CD4-positive, alpha-beta T cell (primary cell): ENCODE results near the gene LIPI. TPM values are rescaled to one million over a fixed set of nuclear protein-coding genes. Genes with fewer than 3 reads are reported as not detected.
"Not testable (repeated sequence)": the region's sequence is repeated elsewhere in the genome, so short reads cannot be mapped to it uniquely, and the experiment has no call there.

Experiments used
- ATAC-seq: fragments of 200-7000 bp; cut with Tn5 transposase; one replicate; pipeline ENCODE4 v1.10.0; 2022; ENCODE audit warnings: mild to moderate bottlenecking; ENCODE audit not compliant: poor library complexity
- CTCF ChIA-PET: fragments of 350-600 bp; sonication (Branson Sonifier 250); formaldehyde crosslinking; loops from one replicate; lab custom pipeline; 2021; ENCODE audit warnings: antibody characterized with exemption, inconsistent platforms; lab: Charles Lee
- POLR2A ChIA-PET: fragments of 350-600 bp; sonication (Branson Sonifier 250); formaldehyde crosslinking; loops from one replicate; lab custom pipeline; 2021; ENCODE audit warnings: antibody characterized with exemption, inconsistent platforms; lab: Charles Lee
- DNase-seq, 14 experiments: peaks; one replicate each; pipeline ENCODE4 v3.0.0-alpha.2; 2013 to 2020; ENCODE audit warnings: mixed read lengths in 2 of 14
- H3K27ac ChIP-seq, 2 donors: one replicate each; pipeline versions ENCODE4 v1.5.1 to v1.7.0; 2013; ENCODE audit warnings: low read length in 2 of 2, low read depth in 1 of 2, mild to moderate bottlenecking in 1 of 2
- H3K27me3 ChIP-seq, 2 experiments: 1 replicate in 1 of 2; 2 replicates in 1 of 2; pipeline versions ENCODE4 v1.6.1 to v1.7.0; 2013; ENCODE audit warnings: low read length in 2 of 2, control low read depth in 1 of 2, mild to moderate bottlenecking in 1 of 2, moderate library complexity in 1 of 2; ENCODE audit not compliant: insufficient read depth in 2 of 2, control insufficient read depth in 1 of 2
- H3K36me3 ChIP-seq: one replicate; pipeline ENCODE4 v1.6.1; 2013; ENCODE audit warnings: low read length, control low read depth; ENCODE audit not compliant: insufficient read depth
- H3K4me1 ChIP-seq: one replicate; pipeline ENCODE4 v1.6.1; 2013; ENCODE audit warnings: low read length, control low read depth; ENCODE audit not compliant: insufficient read depth
- H3K4me3 ChIP-seq: one replicate; pipeline ENCODE4 v1.5.1; 2013; ENCODE audit warnings: mild to moderate bottlenecking, low read length, moderate library complexity
- H3K9me3 ChIP-seq, 2 experiments: 1 replicate in 1 of 2; 2 replicates in 1 of 2; pipeline versions ENCODE4 v1.6.1 to v1.7.0; 2013; ENCODE audit warnings: low read length in 2 of 2, mild to moderate bottlenecking in 2 of 2, control low read depth in 1 of 2, moderate library complexity in 1 of 2; ENCODE audit not compliant: control insufficient read depth in 1 of 2, insufficient read depth in 1 of 2
- H3K27ac Mint-ChIP-seq: one replicate; pipeline ENCODE4 v1.8.0; 2020; ENCODE audit warnings: mixed read lengths
- H3K27me3 Mint-ChIP-seq: one replicate; pipeline ENCODE4 v1.8.0; 2021; ENCODE audit warnings: mixed read lengths
- H3K36me3 Mint-ChIP-seq: one replicate; pipeline ENCODE4 v1.8.0; 2021; ENCODE audit warnings: low read depth, mixed read lengths
- H3K4me1 Mint-ChIP-seq: one replicate; pipeline ENCODE4 v1.8.0; 2021; ENCODE audit warnings: low read depth, mixed read lengths
- H3K4me3 Mint-ChIP-seq: one replicate; pipeline ENCODE4 v1.8.0; 2020; ENCODE audit warnings: mild to moderate bottlenecking, mixed read lengths
- H3K9me3 Mint-ChIP-seq: one replicate; pipeline ENCODE4 v1.8.0; 2020; ENCODE audit warnings: mixed read lengths
- intact Hi-C, 2 experiments: fragments of 100-400 bp; cut with DNase I in 1 of 2; cut with micrococcal nuclease in 1 of 2; formaldehyde crosslinking; loops; one replicate each; pipeline versions ENCODE4 v1.15.1 to v1.9.0; 2023 to 2025; cut with DNase I, micrococcal nuclease
- total RNA-seq, 174 experiments: library from RNA in 2 of 174; stranded (reverse) in 2 of 174; gene quantifications; one replicate each; pipeline ENCODE4 v1.2.3 and lab custom pipeline; 2021 to 2026
- TF ChIP-seq, protein P1 (sequence below): fragments of 200-600 bp; IDR thresholded peaks from one replicate; pipeline ENCODE4 v1.8.0; 2022; ENCODE audit warnings: antibody characterized with exemption, mild to moderate bottlenecking

LIPI gene
- total RNA-seq, 2 experiments from 2014 or later: not detected

DNA sequence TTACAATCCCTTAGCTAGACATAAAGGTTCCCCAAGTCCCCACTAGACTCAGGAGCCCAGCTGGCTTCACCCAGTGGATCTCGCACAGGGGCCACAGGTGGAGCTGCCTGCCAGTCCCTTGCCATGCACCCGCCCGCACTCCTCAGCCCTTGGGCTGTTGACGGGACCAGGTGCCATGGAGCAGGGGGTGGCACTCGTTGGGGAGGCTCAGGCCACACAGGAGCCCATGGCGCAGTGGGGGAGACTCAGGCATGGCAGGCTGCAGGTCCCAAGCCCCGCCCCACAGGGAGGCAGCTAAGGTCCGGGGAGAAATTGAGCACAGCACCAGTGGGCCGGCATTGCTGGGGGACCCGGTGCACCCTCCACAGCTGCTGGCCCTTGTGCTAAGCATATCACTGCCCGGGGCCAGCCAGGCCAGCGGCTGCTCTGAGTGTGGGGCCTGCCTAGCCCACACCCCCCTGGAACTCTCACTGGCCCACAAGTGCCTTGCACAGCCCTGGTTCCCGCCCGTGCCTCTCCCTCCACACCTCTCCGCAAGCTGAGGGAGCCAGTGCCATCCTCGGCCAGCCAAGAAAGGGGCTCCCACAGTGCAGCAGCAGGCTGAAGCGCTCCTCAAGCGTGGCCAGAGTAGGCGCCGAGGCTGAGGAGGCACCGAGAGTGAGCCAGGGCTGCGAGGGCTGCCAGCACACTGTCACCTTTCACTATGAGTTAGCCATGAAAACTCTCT, 117.8 kb downstream of the LIPI start:
- Histone ChIP-seq H3K36me3 (no peaks in the 10 kb centered on the region), H3K4me3 (no peak overlapping the region), H3K4me1 (no peaks in the 10 kb centered on the region), H3K27me3 (no peaks in the 10 kb centered on the region), H3K9me3 (peaks cover 0 to 6% of the 10 kb centered on the region in 2 experiments), H3K27ac (no peak overlapping the region)
- DNase-seq (no peak), ATAC-seq (no peak)
- Mint-ChIP-seq H3K4me3 (no peak overlapping the region), H3K27me3 (no peaks in the 10 kb centered on the region), H3K27ac (no peak overlapping the region), H3K4me1 (no peaks in the 10 kb centered on the region), H3K36me3 (peaks cover 14% of the 10 kb centered on the region), H3K9me3 (peaks cover 4% of the 10 kb centered on the region)
- intact Hi-C loops: loop anchor here in 1 of 2 experiments (5.0 kb wide), 1 partner anchor 41 kb away; no protein-coding TSS in a partner anchor
- TF ChIP-seq, protein P1, sequence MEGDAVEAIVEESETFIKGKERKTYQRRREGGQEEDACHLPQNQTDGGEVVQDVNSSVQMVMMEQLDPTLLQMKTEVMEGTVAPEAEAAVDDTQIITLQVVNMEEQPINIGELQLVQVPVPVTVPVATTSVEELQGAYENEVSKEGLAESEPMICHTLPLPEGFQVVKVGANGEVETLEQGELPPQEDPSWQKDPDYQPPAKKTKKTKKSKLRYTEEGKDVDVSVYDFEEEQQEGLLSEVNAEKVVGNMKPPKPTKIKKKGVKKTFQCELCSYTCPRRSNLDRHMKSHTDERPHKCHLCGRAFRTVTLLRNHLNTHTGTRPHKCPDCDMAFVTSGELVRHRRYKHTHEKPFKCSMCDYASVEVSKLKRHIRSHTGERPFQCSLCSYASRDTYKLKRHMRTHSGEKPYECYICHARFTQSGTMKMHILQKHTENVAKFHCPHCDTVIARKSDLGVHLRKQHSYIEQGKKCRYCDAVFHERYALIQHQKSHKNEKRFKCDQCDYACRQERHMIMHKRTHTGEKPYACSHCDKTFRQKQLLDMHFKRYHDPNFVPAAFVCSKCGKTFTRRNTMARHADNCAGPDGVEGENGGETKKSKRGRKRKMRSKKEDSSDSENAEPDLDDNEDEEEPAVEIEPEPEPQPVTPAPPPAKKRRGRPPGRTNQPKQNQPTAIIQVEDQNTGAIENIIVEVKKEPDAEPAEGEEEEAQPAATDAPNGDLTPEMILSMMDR: no peak
- ChIA-PET CTCF (no interaction called here), POLR2A (no interaction called here)

DNA sequence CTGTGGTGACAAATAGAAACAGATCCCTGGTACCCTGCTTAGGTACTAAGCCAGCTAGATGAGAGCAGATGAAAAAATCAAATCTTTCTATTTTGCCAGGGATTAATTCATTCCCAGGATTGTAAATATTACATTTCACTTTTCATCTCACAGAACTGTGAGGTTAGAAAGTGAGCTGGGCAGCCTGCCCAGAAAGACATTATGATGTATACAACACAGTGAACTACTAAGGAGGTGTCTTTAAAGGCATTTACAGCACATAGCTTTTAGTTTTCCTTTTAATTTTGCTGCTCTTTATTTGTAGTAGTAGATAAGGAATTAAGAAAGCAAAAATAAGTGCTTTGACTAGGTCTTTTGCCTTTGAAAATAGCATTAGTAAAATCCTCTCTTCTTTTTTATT, 120.6 kb downstream of the LIPI start:
- DNase-seq, H3K27ac Mint-ChIP-seq, H3K9me3 ChIP-seq, H3K27me3 ChIP-seq, CTCF ChIA-PET, H3K4me1 ChIP-seq, H3K9me3 Mint-ChIP-seq, H3K36me3 ChIP-seq, POLR2A ChIA-PET, H3K4me1 Mint-ChIP-seq, H3K4me3 Mint-ChIP-seq, H3K27ac ChIP-seq, H3K27me3 Mint-ChIP-seq, ATAC-seq, H3K4me3 ChIP-seq: not testable (repeated sequence)
- H3K36me3 Mint-ChIP-seq: peaks cover 14% of the 10 kb centered on the region
- intact Hi-C loops: loop anchor here in 1 of 2 experiments (5.0 kb wide), 1 partner anchor 38 kb away; no protein-coding TSS in a partner anchor

DNA sequence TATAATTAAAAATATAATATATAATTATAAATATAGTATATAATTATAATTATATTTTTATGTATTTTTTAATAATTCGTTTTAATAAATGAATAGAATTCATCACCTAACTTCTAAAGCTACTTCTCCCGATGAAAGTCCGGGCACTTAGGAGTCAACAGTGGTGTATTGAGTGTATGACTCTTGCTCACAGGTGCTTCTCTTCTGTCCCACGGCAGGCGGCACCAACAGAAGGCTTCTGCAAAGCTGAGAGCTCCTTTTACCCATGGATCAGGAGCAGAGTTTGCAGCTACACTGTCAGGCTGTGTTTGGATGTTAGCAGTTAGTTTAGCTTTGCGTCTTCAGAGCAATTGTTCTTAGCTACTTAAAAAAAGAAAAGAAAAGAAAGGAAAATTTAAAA, 122.4 kb downstream of the LIPI start:
- ATAC-seq: no peak
- Mint-ChIP-seq H3K36me3 (peaks cover 14% of the 10 kb centered on the region), H3K27ac (no peak overlapping the region), H3K4me1 (no peaks in the 10 kb centered on the region), H3K9me3 (peaks cover 2% of the 10 kb centered on the region), H3K4me3 (no peak overlapping the region), H3K27me3 (no peaks in the 10 kb centered on the region)
- TF ChIP-seq, protein P1: no peak
- H3K9me3 ChIP-seq: peaks cover 0 to 21% of the 10 kb centered on the region in 2 experiments
- H3K27me3 ChIP-seq: no peaks in the 10 kb centered on the region
- H3K4me1 ChIP-seq: no peaks in the 10 kb centered on the region
- intact Hi-C loops: no loop called here
- H3K4me3 ChIP-seq: no peak overlapping the region
- no peak overlapping the region for H3K27ac ChIP-seq
- no peaks in the 10 kb centered on the region for H3K36me3 ChIP-seq
- CTCF ChIA-PET: no interaction called here
- no peak for DNase-seq
- POLR2A ChIA-PET: no interaction called here

DNA sequence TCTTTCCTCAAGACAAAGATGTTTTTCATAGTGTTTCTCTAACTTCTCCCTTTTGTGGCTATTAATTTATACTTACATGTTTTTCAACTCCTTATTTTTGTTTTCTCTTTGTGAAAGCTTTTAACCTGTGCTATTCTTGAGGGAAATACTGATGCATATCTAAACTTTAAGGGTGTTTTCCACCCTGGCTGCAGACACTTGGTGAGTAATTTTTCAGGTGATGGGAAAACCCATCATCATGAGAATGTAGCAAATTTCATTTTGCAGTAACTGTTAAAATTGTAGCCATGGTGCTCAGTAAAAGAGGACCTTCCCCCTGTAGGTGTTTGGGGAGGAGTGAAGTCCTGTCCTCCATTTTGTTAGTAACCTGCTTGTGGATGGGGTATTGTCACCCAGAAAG, 124.2 kb downstream of the LIPI start:
- CTCF ChIA-PET: no interaction called here
- POLR2A ChIA-PET: no interaction called here
- Mint-ChIP-seq H3K4me1 (no peaks in the 10 kb centered on the region), H3K36me3 (peaks cover 14% of the 10 kb centered on the region), H3K9me3 (peaks cover 4% of the 10 kb centered on the region), H3K4me3 (no peak overlapping the region), H3K27ac (no peak overlapping the region), H3K27me3 (no peaks in the 10 kb centered on the region)
- DNase-seq: no peak
- Histone ChIP-seq H3K27ac (no peak overlapping the region), H3K27me3 (no peaks in the 10 kb centered on the region), H3K36me3 (no peaks in the 10 kb centered on the region), H3K4me1 (no peaks in the 10 kb centered on the region), H3K4me3 (no peak overlapping the region), H3K9me3 (peaks cover 0 to 29% of the 10 kb centered on the region in 2 experiments)
- no peak for ATAC-seq
- intact Hi-C loops: no loop called here
- TF ChIP-seq, protein P1: no peak
